NCI-H774 (cell line): ENCODE data around the gene KLHL29.
"Not testable (repeated sequence)": the region's sequence is repeated elsewhere in the genome, so short reads cannot be mapped to it uniquely, and the experiment has no call there.

Experiments
- DNase-seq: peaks from one replicate; lab custom pipeline; 2025; lab: John Stamatoyannopoulos, UW

Gene KLHL29

DNA sequence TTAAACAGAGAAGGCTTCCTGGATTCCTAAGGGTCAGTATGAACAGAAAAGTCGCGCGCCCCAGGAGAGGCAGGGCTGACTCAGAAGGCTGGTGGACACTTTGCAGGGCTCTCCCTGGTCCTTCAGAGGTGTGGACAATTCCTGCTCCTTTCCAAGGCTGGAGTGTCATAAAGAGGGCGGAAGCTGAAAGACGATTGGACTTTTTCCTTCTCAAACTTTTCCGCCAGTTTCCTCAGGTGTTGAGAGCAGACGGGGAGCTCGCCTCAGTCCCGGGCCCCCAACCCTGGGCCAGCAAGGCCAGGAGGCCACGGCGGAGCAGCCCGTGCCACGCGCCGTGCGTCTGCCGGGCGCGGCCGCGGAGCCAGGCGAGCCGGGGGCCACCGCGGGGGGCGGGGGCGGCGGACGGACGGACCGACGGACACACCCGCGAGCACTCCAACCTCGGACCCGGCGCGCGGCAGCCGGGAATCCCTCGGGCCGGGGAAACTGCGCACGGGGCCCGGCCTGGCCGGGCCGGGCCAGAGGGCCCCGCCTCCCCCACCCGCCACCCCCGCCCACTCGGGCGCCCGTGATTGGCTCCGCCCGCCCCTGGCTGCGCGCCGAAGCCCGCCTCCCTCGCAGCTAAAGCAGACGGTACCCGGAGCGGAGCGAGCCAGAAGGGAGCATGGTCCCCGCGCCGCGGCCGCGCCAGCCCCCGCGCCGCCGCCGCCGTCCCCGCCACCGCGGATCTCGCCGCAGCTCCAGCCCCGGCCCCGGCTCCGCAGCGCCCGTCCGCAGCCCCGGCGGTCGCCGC is at the start of gene KLHL29:
KLHL29 (plus strand) TSS at position 629 of the 793 bp plus-strand sequence. CDS start 177,018 bp downstream, outside the sequence.
- DNase-seq: peak; percentile 62

DNA sequence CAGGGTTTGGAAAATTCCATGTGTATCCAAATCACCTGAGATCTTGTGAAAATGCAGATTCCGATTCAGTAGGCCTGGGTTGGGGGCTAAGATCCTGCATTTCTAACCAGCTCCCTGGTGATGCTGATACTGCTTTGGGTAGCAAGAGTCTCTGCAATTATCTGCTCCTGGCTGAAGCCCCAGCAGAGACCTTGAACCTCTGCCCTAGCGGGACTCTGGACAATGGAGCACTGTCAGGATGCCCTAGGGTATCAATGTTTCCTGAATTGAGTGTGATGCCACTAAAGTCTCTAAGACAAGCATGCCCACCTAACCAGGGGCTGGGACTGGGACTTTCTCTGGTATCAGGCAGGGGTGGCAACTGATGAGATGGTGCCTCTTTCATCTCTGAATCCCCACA is 49.4 kb upstream of the KLHL29 start:
- DNase-seq: no peak

DNA sequence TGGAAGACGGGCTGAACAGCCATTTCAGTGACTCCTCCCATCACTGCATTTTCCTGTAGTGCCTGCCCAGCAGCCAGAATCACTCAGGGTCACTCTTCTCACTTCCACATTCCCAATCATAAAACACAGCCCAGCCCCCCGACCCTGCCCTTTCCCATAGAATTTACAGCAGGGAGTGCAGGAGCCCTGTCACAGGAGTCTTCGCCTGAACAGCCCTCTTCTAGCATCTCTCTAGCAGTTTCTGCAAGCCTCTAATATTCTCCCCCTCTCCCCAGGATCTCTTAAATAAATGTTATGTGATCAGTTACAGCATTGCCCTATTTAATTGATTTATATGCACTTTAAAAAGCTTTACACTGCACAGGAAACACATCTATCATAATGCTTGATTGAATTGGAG is 42.9 kb upstream of the KLHL29 start:
- DNase-seq: no peak

DNA sequence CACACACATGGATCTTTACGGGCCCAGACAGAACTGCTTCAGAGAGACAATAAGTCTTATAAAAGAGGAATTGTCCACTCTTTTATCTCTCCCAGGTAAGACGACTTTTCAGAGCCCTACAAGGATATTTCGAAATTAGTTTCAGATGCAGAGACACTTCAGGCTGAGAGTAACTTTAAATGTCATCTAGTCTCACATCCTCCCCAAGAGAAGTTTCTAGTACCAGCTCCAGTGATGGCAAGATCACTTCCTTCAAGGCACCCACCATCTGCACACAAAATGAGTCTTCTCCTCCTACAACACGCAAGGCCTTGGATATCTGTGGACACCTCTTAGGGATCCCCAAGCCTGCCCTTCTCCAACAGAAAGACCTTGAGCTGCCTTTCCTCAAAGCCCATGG is 39.0 kb upstream of the KLHL29 start:
- no peak for DNase-seq

DNA sequence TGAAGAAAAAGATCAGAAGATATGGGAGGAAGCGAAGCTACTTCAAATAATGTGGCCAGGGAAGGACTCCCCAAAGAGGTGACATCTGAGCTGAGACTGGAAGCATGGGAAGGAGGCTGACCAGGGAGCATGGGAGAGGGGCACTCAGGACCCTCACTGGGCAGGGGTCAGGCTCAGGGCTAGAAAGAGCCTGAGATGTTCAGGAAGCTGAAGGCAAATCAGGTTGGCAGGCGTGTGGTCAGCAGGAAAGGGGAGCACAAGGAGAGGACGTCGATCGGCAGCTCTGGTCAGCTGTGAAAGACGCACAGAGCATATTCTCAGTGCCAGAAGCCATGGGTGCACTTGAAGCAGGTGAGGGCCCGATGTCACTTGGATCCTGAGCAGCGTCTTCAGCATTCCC is 38.2 kb upstream of the KLHL29 start:
- no peak for DNase-seq

DNA sequence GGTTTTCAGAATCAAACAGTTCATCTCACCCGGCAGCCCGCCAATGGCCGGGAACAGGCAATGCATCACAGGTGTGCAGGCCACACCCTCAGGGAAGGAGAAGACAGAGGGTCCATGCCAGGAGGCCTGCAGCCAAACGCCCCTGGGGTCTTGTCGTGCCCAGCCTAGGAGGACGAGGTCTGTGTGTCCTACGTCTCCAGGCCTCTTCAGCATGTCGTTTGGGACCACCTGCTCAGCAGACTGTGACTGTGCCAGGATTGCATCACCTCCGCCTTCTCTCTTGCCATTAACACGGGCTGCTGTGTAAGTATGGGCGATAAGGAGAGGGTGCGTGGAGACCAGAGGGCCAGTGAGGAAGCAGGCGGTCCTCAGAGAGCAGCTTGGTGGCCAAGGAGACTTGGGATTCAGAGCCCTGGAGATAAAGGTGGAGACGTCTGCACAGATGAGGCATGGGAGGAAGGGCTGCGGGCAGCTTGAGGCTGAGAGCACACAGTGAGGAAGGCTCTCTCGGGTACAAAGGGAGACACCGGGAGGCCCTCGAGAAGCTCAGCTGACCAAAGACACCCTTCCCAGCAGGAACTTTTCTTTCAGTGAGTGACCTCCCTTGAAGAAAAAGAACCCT is 37.4 kb upstream of the KLHL29 start:
- DNase-seq: no peak

DNA sequence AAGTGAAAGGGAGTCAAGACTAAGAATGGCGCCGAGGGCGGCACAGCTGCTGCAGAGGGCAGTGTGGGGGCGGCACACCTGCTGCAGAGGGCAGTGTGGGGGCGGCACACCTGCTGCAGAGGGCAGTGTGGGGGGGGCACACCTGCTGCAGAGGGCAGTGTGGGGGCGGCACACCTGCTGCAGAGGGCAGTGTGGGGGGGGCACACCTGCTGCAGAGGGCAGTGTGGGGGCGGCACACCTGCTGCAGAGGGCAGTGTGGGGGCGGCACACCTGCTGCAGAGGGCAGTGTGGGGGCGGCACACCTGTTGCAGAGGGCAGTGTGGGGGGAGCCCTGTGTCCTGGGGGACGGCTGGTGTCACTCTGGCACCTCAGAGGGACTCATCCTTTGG is 36.9 kb upstream of the KLHL29 start:
- not testable (repeated sequence) for DNase-seq

DNA sequence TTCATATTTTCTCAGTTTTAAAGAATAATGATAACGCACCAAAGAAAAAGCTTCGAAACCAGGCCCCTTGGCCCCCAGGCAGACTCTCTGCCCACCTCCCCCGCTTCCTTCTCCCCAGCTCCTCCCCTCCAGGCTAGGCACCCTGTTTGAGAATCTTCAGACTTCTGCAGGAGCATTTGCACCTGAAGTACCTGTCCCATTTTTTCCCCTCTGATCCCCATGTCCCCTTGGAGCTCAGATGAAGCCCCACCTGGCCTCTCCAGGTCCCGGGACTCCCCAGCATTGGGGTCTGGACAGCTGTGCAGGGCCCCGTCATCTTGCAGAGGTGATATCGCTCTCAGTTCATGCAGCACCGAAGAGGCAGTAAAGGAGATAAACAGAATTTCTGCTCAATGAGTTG is 35.5 kb upstream of the KLHL29 start:
- no peak for DNase-seq

DNA sequence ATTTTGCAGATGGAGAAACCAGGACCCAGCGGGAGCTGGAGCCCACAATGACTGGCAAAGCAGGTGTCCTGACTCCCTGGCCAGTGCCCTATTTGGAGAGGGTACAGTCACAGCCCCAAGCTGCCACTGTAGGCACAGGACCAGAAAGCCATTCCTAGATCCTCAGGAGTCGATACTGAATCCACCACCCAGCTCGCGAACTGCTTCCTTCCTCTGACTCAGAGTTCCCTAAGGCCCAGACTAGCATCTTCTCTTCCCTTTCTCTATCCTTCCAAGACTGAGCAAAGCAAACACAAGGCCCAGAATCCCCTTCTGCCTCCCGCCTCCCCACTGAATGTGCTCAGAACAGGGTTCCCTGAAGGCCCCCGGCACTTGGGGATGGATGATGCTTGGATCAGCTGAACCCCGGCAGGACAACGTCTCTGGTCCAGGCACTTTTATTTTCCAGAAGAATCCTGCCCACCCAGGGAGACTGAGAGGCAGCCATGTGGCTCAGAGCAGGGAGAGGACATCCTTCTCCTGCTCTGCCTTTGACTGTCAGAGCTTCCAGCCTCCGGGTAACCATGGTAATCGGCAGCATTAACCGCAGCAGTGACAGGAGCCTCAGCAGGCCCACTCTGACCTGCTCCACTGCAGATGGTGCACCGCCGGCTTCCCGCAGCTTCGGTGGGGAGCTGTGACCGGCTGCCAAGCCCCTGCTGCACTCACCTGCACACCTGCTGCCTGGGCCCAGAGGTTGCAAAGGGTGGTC is 34.8 kb upstream of the KLHL29 start:
- no peak for DNase-seq

DNA sequence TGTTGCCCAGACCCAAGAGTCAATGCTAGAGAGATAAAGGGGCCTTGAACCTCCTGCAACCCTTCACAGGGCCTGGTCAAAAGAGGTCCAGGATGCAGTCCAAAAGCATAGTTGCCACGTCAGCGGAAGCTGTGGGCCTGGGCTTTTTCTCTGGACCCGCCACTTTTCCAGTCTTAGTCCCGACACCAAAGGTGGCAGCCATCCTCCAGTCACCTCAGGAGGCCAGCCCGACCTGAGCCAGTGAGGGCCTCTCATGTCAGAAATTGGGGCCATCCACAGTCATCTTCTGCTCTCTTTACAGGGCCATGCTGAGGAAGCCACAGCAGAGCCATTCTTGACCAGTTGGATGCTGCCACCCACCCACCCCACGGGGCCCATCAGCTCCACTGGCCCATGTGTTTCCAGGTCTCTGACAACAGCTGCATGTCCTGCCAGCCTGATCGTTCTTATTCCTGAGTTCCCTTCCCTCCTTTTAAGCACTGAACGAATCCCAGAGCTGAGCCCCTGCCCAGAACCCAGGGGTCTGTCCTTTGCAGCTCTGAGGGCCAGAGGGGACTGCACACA is 34.1 kb upstream of the KLHL29 start:
- no peak for DNase-seq

DNA sequence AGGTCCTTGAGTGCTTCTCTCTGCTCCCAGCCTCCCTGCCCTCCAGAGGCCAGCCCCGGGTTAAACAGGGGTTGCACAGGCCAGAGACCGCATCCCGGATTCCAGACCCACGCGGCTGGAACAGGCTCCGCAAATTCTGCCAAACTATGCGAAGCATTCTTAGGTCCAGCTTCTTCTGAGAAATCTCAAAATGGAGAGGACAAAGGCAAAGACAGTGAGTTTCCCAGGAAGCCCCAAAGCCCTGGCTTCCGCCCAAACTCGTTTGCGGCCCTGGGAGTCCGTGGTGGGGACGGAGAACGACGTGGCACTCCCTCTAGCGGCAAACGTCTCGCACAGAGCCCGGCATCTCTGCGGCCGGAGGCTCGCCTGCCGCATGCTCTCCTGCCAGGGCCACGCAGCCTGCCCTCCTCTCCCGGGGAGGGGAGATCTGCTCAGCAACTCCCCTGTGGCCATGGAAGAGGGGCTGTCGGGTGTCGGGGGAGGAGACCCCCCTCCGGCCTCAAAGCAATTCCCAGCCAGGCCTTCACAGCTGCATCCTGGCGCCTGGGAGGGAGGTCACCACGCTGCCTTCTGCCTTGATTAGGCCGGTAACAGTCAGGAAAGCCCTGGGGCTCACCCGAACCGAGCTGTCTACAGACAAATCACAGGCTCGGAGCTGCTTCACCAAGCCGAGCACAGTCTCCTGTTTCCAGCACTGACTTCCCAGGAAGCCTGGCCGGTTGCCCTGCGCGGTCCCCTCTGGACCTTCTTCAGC is 33.4 kb upstream of the KLHL29 start:
- peak; percentile 56 for DNase-seq

DNA sequence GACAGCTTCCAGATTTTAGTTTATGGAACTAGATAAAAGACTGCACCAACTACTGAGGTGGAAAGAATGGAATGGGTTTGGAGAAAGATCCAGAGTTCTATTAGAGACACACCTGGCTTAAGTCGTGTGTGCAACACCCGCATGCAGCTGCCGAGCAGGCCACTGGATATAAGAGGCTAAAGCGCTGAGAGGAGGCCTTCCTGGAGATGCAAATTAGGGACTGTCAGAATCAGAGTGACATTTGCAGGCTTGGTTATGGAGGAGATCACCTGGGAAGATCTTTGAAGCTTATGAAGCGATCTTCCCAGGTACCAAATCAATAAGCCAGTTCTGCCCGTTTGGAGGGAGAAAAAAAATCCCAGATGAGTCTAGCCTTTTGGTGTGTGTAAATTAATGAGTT is 30.4 kb upstream of the KLHL29 start:
- DNase-seq: no peak

DNA sequence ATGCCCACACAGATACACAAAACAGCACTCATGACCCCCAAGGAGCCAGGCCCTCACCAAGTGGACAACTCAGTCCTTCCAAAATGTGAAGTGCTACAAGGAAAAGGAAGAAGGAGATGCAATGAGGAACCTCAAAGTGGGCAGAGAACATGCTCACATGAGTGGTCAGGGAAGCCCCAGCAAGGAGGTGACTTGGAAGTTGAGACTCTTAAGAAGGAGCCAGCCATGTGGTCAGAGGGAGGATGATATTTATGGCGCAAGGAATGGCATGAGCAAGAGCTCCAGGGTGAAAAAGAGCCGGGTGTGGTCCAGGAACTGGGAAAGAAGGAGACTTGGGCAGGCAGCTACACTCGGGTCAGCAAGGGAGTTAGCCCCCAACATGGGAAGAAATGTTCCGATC is 30.0 kb upstream of the KLHL29 start:
- DNase-seq: no peak

DNA sequence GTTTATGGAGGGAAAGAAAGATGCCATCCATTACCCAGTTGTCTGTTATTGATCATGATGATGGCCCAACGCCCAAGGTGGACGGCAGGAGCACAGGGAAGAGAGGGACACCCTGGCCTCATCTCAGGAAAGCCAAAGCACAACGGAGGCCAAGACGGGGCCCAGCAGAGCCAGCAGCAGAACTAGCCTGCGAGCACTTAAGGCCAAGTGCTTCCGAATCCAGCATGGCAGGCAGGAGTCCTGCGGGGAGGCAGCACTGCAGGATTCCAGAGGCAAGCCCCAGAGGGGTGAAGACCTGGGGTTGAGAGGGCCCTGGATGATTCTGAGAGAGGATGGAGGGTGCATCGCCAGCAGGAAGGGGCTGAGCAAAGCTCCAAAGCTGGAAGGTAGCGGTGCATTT is 28.3 kb upstream of the KLHL29 start:
- no peak for DNase-seq

DNA sequence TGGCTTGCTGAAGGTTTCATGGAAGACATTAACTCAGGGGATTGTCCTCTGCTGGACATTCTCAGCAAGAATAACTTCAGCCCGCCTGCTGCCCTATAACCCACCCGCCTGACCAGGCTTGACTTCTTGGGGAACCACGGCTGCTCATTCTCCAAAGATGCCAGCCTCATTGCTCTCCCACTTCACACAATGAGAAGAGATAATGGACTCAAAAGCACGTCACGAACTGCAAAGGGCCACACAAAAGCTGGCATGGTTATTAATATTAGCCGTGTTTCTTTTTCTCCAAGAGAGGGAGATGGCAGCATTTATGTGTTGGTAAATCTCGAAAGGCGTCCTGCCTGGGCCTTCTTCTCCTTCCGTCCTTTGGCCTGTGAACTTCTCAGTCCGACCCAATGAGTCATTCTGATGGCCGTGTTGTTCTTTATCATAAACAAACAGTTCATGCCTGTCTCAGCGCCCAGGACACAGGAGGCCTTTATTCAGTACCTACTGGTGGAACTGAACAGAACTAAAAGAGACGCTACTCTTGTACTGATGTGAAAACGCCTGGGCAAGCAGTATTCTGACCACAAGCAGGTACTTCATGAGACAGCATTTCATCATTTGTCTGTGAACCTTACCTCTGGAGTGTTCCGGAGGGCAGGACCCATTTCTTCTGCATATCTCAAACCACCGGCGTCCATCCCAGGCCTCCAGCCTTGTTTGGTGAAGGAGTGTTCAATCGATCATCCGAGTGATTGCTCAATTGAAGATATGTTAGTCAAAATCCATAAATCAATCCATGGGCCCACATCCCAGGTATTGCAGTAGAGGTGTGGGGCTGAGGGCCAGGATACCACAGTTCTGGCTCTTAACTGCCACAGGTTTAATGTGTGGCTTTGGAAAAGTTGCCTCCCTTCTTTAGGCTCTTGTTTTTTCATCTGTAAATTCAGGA is 25.1 kb upstream of the KLHL29 start:
- DNase-seq: no peak

DNA sequence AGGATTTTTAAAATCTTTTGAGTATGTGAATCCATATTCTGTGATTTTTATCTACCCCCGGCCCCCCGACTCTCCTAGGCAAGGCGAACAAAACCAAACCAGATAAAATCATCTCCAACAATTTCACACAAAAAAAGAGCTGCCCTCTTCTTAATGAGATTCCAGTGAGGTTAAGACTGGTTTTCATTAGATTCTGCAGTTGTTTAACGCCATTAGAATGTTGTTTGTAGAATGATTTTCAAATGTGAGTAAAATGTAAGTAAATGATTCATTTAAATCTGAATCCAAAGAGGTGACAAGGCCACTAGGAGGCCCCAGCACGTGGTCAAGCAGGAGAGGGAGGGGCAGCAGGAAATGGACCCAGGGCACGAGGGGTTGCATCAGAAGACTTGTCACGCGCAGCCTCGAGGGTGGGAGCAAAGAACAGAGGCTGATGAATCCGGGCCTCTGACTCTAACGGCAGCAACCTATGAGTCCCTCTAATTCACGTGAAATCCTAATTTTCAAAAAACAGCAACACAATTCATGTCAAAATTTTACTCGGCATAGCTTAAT is 24.3 kb upstream of the KLHL29 start:
- no peak for DNase-seq

DNA sequence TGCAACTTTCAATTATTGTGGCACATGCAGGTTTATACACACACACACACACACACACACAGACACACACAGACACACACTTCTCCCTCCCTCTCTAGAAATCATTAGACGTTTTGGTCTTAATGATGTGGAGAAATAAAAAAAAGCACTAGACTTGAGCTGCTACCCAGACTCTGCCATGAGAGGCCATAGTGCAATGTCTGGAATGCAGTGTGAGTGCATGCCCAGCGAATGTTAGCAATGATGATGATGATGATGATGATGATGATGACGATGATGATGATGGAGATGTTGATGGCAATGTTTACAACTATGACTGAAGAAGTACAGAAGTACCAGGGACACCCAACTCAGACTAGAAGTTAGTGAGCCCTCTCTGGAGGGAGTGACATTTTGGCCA is 23.8 kb upstream of the KLHL29 start:
- no peak for DNase-seq

DNA sequence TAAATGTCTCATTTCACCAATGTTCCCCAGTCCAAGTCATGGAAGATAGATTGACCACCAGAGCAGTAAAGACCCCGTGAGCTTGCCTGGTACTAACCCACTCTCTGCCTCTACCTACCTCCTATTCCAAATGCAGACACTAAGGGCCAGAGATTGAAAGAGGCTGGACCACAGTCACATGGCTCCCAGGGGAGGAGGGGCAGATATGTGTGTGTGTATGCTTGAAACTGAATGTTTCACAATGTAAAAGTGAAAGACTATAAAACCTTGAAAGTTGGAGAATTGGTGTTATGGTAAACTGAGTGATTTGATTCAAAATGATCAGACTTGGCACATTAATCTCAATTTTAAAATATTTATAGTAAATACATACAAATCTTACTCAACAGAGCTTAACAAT is 21.7 kb upstream of the KLHL29 start:
- no peak for DNase-seq

DNA sequence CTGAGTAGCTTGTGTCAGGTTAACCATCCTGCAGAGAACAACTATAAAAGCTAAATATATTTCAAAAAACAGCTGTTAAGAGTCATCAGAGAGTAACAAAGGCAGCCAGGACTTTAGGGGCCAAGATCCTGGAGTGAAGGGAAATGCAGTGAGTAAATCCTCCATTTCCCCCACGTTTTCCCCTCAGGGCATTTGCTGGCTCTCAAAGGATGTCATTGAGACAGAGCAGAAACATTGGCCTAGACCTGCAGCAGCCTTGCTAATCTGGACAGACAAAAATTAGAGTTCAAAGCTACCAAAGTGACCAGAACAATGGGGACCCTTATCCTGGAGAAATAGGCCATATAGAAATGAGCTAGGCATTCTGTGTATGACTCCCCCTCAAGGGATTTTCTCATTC is 21.1 kb upstream of the KLHL29 start:
- no peak for DNase-seq

DNA sequence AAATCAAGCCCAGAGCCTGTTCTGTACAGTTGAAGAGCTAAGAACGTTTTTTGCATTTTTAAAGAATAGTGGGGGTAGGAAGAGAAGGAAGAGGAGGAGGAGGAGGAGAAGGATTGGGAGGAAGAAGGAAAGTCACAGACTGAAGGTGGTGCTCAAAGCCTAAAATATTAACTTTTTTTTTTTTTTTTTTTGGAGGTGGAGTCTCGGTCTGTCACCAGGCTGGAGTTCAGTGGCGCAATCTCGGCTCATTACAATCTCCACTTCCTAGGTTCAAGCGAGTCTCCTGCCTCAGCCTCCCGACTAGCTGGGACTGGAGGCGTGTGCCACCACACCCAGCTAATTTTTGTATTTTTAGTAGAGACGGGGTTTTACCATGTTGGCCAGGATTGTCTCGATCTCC is 18.3 kb upstream of the KLHL29 start:
- DNase-seq: no peak

DNA sequence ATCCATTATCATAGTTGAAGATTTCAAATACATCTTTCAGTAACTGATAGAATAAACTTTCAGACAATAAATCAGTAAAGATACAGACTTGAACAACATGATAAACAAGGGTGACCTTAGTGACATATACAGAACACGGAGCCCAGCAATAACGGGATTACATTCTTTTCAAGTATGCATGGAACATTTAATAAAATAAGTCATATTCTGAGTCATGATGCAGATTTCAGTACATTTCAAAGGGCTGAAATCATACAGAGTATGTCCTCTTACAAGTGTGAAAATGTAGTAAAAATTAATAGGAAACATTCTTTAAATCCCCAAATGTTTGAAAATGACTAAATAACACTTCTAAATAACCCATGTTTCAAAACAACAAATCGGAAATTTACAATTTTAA is 17.2 kb upstream of the KLHL29 start:
- no peak for DNase-seq
